GM18868 (cell line): Measurements from ENCODE around the gene RAB15.

ENCODE experiments used
- ATAC-seq: cut with Tn5 transposase; IDR thresholded peaks from one replicate; pipeline ENCODE4 v1.9.1; 2021; ENCODE audit warnings: mild to moderate bottlenecking, moderate library complexity; ENCODE audit not compliant: unreplicated experiment

Gene RAB15

GRCh38 chr14:64956697-64957406, 15.3 kb downstream of the RAB15 start:
- ATAC-seq: no peak

DNA sequence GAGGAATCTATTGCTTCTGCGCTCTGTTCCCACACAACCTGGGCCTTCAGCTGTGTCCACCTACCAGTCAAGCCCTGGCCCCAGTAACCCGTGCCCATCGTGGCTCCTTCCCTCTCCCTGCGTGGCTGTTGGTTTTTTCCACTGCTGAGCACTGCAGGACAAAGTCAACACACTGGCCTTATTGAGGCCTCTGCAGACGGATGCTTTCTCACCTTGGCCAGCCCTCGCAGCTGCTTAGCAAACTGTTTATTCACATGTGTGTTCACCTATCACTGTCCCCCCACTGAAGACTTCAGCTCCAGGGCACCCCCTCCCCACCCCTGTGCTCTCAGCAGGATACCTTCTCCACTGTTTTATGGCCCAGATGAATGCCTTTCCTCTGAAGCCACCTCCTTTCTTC, 16.8 kb downstream of the RAB15 start:
- ATAC-seq: no peak

DNA sequence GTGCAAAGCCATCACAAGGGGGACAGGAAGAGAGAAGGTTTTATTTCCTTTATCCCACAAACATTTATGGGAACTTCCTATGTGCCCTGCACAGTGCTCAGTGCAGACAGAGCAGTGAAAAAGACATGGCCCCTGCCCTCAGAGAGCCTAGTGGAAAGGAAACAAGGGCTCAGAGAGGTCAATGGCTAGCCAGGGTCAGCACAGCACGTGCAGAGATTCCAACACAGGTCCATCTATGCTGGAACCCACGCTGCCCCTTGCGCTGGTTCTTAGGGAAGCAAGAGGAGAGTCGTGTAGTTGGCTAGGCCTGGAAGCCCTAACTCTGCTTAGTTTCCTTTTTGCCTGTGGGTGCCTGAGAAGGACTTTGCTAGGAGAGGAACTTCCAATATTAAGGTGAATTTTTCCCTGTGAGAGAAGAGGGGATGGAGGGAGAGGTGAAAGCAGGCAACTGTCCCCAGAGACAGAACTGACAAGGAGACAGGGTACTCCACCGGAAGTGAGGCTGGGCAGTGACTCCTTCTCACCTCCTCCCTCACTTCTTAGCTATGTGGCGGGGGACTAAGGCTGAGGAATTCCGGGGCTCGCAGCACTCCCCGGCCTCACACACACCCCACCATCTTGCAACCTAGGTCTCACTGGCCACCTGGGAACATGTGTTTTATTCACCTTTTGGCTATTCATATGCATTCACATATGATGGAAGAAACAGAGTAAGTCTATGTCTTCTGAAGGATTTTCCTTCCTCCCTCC, 17.5 kb downstream of the RAB15 start:
- no peak for ATAC-seq

DNA sequence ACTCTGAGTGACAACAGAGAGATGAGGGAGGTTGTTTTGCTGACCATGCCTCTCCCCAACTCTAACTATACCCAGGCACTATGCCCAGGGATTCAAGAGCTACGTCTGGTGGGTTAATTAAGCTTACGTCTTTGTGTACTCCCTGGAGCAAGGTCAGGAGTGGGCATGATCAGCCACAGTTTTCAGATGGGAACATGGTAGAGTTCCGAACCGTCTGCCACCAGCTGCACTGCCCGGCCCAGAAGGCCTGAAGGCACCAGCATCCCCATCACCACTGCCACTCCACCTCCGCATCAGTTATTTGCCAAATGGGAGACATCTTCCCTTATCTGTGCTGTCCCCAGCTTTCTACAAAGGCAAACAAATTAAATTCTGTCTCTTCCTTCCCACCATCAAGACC, 18.5 kb downstream of the RAB15 start:
- no peak for ATAC-seq

DNA sequence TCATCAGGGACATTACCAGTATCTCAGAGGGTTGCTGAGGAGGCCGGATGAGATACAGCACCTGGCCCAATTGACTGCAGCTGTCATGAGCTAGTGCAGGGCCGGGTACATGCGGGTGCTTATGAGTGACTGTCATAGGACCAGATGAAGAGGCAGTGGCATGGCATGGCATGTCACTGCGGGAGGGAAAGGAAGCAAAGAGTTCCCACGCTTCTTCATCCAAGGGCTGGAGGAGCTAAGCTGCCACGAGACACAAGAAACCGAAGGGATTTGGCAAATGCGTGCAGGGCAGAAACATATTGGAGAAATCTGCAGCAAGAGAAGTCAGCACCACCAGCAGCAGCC, 18.9 kb downstream of the RAB15 start:
- no peak for ATAC-seq

DNA sequence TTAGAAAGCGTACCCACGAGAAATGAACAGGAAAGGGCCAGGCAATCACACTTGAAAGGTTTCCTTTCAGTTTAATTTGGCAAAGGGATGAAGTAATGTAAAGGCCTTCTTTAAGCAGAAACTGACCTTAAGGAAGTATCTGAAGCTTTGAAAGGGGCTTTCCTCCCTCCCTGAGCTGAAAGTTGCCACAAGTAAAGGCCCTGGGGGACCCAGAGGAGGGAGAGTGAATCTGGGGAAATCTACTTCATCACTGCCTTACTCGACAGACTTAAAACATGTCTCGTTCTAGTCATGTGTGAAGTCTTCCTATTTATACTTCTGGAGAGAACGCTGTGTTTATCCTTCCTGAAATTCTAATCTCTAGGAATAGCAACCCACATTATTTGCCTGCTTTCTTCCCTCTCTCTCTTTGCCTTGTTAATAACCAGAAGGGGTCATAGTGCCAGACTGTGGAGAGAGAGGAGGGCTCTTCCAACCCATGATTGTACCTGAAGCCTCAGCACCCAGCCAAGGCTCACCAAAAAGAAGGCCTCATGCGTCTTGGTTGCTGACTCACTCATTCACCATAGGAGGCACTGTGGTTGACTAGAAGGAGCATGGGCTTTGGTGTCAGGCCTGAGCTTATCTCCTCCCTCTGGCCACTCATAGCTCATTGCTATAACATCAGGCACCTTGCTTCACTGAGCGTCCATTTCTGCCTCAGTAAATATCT, 19.4 kb downstream of the RAB15 start:
- ATAC-seq: peak; percentile 89

DNA sequence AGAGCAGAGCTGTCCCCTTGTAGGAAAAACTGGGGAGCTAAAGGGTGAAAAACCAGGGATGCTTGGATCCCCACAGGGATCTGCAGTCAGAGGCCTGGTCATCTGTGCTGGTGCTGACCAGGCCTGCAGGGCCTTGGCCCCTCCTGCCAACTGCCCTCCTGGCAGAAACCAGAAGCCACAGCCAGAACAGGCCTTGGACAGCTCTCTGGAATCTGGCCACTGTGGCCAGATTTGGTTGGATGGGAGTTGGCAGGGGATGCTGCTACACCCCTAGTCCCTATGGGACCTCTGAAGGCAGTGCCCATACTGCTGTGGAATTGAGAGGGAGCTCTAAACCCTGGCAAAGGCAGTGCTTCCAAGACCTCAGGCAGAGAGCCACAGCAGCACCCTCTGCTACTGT, 20.4 kb downstream of the RAB15 start:
- ATAC-seq: no peak

GRCh38 chr14:64951291-64951690, 20.8 kb downstream of the RAB15 start:
- no peak for ATAC-seq

DNA sequence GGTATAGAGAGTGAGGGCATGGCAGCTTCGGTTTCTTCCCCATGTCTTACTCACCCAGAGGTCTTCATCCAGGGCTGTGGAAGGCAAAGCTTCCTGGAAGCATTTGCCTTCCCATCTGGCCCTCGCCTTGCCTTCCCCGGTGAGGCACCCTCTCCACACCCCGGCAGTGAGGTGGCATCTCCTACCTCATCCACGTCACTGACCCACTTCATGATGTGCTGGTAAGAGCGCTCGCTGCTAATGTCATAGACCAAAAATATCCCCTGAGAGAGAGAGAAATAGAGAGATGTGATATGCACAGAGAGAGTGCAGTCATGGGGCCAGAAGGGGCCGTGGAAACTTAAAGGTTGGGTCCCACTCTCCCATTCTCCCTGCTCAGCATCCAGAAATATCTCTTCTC, 21.2 kb downstream of the RAB15 start:
- no peak for ATAC-seq

GRCh38 chr14:64948612-64949210, 23.4 kb downstream of the RAB15 start:
- ATAC-seq: no peak

DNA sequence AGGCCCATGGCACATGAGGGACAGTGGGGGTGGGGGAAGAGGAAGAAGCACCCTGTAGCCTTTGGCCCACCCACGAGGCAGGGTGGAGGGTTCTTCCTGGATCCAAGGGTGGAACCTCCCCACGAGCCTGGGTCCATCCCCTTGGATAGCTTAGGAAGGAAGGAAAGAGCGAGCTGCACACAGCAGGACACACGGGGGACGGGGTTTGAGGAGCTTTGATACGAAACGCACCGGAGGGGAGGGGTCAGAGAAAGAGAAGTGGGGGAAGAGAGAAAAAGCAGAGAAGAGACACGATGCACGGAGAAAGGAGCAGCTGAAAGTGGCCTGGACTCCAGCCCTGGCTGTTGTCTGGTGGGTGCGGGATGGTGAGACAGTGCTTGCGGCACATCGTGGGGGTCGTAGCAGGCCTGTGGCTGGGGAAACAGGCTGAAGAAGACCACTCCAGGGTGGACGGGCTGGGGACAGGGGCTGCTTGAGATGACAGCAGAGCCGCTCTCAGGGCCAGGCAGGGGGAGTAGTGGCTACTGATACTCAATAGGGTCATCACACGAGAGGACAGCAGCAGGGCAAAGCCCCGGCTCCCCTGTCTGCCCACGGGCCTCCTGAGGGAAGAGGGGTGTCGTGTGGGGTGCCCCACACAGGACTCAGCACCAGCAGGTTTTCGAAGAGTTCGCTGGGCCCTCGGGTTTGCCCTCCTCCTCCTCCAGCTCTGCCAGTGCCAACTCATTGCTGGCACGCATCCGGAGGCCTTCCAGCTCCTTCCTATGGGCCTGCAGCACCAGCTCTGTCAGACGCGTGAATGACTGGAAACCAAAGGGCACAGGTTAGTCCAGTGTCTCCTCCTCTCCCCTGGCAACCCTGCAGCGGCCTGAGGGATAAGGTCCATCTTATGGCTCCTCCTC, 24.2 kb downstream of the RAB15 start:
- no peak for ATAC-seq

GRCh38 chr14:64946310-64947045, 25.7 kb downstream of the RAB15 start:
- no peak for ATAC-seq

DNA sequence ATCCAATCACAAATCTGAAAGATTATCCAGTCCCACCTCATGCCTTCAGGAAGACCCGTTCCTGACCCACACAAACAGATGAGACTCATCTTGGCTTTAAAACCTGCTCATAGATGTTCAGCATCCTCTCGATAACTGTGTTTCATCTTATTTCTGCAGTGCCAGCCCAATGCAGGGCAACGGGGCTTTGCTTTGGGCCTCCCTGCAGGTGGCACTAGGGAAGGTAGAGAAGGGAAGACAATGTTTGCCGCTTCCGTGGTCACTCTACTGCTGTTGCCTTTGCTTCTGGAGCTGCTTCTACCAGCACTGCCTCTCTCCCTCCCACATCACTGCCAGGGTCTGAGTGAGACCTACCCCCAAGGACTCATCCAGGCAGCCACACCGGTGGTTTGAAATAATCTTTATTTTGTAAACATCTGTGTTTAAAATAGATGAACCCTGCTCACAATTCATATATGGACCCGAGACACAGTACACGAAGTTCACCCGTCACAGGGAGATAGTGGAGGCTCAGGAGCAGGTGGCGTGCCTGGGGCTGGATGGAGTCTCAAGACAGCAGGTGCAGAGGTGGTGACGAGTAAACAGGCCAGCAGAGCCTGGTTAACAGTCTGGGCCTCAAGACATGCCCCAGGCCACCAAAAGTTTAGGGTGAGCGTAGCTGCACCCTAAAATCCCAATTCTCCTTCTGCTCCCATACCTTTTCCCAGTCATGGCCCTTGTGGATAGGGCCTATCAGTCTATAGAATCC, 26.5 kb downstream of the RAB15 start:
- no peak for ATAC-seq

DNA sequence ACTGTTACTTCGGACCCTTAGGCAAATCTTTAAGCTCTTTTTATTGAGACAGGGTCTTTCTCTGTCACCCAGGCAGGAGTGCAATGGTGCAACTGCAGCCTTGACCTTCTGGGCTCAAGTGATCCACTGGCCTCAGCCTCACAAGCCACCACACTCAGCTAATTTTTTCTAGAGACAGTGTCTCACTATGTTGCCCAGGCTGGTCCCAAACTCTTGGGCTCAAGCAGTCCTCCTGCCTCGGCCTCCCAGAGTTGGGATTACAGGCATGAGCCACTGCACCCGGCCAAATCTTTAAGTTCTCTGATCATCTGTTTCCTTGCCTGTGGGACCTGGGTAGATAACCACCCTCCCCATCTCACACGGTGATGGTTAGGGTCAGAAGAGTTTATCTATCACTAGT, 27.3 kb downstream of the RAB15 start:
- ATAC-seq: no peak

DNA sequence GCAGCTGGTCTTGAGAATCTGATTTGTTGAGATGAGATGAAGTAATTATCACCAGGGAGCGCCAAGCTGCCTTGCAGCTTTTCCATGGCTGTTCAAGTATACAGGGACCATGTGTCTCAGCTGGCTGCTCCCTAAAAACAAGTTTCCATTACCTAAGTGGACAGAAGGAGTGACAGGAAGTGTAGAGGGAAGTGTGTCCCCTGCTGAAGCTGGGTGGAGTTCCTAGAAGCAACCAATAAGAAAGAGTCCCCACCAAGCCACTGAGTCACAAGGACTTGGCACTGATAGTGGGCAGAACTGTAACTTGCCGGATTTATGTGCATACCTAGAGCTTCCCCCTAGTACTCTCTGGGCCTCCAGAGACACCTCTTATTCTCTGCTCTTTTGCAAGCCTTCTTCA, 28.1 kb downstream of the RAB15 start:
- ATAC-seq: no peak

GRCh38 chr14:64943556-64943955, 28.6 kb downstream of the RAB15 start:
- no peak for ATAC-seq

DNA sequence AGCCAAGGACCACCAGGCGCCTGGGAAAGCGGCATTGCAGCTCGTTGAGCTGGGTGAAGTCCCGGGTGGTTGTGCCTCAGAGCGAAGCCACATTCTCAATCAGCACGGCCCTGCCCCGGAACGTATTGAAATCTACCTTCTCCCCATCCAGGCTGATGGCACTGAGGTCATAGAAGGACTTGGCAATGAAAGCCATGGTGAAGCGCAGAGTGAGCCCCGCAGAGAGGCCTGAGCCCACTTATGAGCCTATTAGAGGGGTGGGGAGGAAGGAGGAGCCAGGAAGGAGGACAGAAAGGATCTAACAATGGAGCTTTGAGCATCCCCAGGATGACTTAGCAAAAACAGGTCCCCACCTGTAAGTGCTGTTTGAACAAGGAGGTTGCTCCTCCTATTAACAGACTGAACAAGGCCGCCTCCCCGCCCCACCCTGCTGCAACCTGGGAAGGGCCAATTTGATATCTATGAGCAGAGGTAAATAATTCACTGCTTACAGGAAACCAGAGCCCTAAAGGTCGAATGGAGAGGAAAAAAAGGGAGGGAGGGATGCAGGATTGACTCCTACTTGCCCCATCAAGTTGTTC, 29.5 kb downstream of the RAB15 start, which contains the start of gene GPX2:
Gene GPX2, minus strand, starts transcription at position 215 of the 581 bp plus-strand sequence. Its CDS starts 19 bp downstream, at position 196.
- no peak for ATAC-seq

GRCh38 chr14:64940336-64940910, 31.7 kb downstream of the RAB15 start:
- no peak for ATAC-seq
